ENCODE results near the gene RER1. TPM values are rescaled to one million over a fixed set of nuclear protein-coding genes. Genes with fewer than 3 reads are reported as not detected.

The RER1 gene
- total RNA-seq, 1 experiment from 2014 or later: 110 TPM

GRCh38 chr1:2342384-2343022 lies 49.1 kb upstream of the RER1 start:
- Histone ChIP-seq H3K14ac (ENCODE audit: insufficient read depth, low read length) (no peak overlapping the region; the same call in 1 of the 2 replicates), H2BK120ac (ENCODE audit: low read depth, low read length, poor library complexity, severe bottlenecking) (no peak overlapping the region), H3K4me2 (ENCODE audit: insufficient read depth, insufficient read length, low read length) (no peak overlapping the region), H4K5ac (ENCODE audit: insufficient read length, low read depth, low read length) (no peak overlapping the region), H3T11ph (ENCODE audit: low read length) (no peak overlapping the region), H2AK5ac (ENCODE audit: insufficient read length, low read length) (no peak overlapping the region), H3K23me2 (ENCODE audit: insufficient read length, low read depth, low read length, poor library complexity, severe bottlenecking) (no peaks in the 10 kb centered on the region), H2BK15ac (ENCODE audit: low read depth, low read length) (no peak overlapping the region), H3K4me1 (ENCODE audit: insufficient read depth, low read length) (no peaks in the 10 kb centered on the region), H3K27ac (ENCODE audit: insufficient read length, low read depth, low read length) (no peak overlapping the region), H3K23ac (ENCODE audit: insufficient read length, low read depth, low read length) (no peak overlapping the region), H2BK5ac (ENCODE audit: insufficient read length, low read length) (no peak overlapping the region), H3K4ac (ENCODE audit: low read depth, low read length) (no peak overlapping the region), H2BK12ac (ENCODE audit: insufficient read length, low read depth, low read length) (no peak overlapping the region), H4K91ac (ENCODE audit: insufficient read length, low read depth, low read length) (no peak overlapping the region), H4K20me1 (ENCODE audit: control insufficient read depth, insufficient read depth, insufficient read length) (no peaks in the 10 kb centered on the region), H3K79me2 (ENCODE audit: insufficient read depth, low read length) (no peaks in the 10 kb centered on the region), H3K9me3 (ENCODE audit: control insufficient read depth, low read depth, low read length) (no peaks in the 10 kb centered on the region), H3K79me1 (ENCODE audit: insufficient read depth, low read depth, low read length, poor library complexity, severe bottlenecking) (no peaks in the 10 kb centered on the region), H3K27me3 (ENCODE audit: insufficient read depth, low read length) (no peaks in the 10 kb centered on the region), H2BK20ac (ENCODE audit: low read depth, low read length, poor library complexity, severe bottlenecking) (no peak overlapping the region), H3K18ac (ENCODE audit: insufficient read length, low read depth, low read length) (no peak overlapping the region), H4K8ac (replicated peaks; ENCODE audit: insufficient read length, low read depth, low read length) (no peak overlapping the region), H3K9ac (ENCODE audit: extremely low read depth, insufficient read length, low read length) (no peak overlapping the region), H2AFZ (ENCODE audit: low read length) (no peak overlapping the region), H3K56ac (ENCODE audit: insufficient read length, low read depth, low read length) (no peak overlapping the region)
- Mint-ChIP-seq H3K9me3 (no peaks in the 10 kb centered on the region), H3K36me3 (ENCODE audit: insufficient read depth in 1 of 3, low read depth in 3 of 3) (no peaks in the 10 kb centered on the region), H3K27ac (no peak overlapping the region), H3K4me1 (peaks cover 0 to 3% of the 10 kb centered on the region in 2 experiments; a peak in 1 of 4 replicates), H3K4me3 (no peak overlapping the region), H3K27me3 (ENCODE audit: low read depth) (no peaks in the 10 kb centered on the region)
- no CpG with 5 or more reads among the region's 21 CpGs for WGBS (ENCODE audit: extremely low coverage, insufficient read length, low lambda C conversion rate)
- DNase-seq: no peak
- TF ChIP-seq, protein P1, sequence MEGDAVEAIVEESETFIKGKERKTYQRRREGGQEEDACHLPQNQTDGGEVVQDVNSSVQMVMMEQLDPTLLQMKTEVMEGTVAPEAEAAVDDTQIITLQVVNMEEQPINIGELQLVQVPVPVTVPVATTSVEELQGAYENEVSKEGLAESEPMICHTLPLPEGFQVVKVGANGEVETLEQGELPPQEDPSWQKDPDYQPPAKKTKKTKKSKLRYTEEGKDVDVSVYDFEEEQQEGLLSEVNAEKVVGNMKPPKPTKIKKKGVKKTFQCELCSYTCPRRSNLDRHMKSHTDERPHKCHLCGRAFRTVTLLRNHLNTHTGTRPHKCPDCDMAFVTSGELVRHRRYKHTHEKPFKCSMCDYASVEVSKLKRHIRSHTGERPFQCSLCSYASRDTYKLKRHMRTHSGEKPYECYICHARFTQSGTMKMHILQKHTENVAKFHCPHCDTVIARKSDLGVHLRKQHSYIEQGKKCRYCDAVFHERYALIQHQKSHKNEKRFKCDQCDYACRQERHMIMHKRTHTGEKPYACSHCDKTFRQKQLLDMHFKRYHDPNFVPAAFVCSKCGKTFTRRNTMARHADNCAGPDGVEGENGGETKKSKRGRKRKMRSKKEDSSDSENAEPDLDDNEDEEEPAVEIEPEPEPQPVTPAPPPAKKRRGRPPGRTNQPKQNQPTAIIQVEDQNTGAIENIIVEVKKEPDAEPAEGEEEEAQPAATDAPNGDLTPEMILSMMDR (conservative IDR thresholded peaks at IDR 0.05): no peak
